GM21526 (cell line): Measurements from ENCODE around the gene NAP1L4.

Experiments used
- ATAC-seq: cut with Tn5 transposase; IDR thresholded peaks from one replicate; pipeline ENCODE4 v1.9.1; 2021; ENCODE audit warnings: moderate library complexity; ENCODE audit not compliant: unreplicated experiment, low FRiP score

Gene NAP1L4

DNA sequence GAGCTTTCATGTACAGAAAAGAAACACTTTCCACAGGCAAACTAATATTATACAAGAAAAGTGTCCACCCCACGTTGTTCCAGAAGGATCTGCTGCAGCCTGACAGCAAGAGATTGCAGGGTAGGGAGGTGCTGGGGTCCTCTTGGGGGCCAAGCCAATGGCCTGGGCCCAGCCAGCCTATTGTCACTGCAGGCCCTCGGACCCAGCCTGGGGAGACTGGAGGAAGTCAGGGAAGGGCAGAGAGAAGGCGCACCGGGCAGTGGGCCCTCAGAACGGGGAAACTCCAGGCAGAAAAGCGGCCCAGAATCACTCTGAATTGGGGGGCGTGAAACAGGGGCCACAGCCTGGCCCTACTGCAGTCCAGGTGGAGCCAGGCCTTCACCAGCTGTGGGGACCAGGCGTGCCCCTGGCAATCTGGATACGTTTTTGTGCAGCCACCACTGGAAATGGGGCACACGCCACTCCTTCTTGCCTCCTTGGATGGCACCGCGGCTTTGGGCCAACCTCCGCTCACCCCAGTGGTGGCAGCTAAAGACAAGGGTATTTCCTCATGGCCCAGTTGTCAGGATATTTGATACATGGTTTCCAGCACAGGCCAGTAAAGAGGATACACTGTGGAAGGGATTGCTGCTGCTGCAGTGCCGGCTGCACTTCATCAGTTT lies 3.9 kb upstream of the NAP1L4 start:
- ATAC-seq: no peak

DNA sequence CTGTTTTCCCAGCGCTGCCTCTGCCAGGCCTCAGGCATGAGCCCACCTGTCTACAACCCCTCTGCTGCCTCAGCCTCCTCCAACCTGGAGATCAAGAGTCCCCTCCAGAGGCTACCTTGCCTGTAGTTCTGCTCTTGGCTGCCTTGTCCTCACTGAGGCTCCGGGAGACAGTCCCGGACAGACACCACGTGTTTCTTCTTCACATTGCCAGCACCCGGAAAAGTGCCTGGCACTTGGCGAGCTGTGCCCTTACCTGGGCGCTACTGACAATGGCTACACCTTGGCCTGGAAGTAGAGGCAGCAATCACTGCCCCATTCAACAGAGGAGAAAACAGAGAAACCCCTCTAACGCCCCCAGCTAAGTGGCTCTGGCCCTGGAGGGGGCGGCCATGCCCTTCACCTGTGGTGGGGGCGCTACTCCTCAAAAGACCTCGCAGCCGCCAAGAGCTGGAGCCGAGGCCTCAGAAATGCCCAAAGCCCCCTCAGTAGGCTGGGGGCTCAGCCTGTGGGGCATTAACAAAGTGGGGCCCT lies 3.0 kb upstream of the NAP1L4 start:
- no peak for ATAC-seq

DNA sequence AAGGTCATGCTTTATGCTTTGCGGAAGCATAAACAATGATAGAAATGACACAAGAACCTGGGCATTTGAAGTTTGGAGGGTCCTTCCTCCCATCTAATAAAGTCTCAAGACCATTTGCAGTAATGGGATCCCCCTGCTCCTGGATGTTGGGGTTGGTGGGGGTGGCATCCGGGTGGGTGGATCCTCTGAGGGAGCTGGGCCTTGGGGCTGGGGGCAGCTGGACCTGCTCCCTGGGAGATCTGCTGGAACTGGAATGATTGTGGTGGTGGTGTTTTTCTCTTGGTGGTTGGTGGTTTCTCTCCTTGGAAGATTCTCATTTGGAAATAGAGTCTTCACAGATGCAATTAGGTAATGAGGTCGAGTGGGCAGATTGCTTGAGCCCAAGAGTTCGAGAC lies 2.2 kb upstream of the NAP1L4 start:
- ATAC-seq: no peak

DNA sequence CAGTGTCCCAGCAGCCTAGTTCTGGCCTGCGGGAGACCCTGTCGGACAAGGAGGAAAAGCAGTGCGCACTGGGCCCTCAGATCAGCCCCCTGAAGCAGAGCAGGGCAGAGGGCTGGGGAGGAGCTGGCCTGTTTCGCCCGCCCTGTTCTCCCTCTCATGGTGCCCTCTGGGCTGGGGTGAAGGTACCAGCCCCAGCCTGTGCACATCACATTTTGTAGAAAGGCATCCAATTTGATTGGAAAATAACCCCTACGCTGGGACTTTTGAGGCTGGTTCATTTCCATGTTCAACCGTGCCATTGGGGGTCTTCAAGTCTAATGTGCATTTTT lies 832 bp upstream of the NAP1L4 start:
- no peak for ATAC-seq

DNA sequence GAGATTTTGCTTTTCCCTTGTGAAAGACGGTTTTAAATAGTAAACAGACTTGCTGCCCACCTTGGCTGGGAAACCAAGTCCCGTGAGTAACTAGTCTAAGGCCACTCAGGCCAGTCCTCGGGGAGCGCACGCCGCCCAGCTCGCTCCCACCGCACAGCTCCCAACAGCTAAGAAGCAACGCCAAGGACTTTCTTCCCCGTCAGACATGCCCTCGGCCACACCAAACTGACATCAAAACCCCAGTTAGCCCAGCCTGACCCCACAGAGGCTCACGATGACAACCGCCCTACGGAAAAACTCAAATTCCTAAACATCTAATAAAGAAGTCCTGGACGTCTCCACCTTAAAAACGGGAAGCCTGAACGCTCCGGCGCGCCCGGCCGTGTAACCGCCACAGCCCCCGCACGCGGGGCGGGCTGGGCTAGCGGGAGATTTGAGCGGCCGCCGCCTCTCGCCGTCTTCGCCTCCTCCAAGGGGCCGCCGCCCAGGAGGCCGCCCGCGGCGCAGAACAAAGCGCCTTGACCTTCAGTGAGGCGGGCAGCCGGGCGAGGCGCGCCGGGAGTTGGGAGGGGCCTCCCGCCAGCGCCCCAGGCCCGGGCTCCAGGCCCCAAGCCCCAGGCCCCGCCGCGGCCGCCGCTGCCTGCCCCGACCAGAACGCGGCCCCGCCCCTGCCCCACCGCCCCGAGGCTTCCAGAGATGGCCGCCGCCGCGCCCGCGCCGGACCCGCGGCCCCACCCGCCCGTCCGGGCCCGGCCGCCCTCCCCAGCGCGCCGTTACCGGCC lies 486 bp downstream of the NAP1L4 start:
- ATAC-seq: peak; percentile 39

DNA sequence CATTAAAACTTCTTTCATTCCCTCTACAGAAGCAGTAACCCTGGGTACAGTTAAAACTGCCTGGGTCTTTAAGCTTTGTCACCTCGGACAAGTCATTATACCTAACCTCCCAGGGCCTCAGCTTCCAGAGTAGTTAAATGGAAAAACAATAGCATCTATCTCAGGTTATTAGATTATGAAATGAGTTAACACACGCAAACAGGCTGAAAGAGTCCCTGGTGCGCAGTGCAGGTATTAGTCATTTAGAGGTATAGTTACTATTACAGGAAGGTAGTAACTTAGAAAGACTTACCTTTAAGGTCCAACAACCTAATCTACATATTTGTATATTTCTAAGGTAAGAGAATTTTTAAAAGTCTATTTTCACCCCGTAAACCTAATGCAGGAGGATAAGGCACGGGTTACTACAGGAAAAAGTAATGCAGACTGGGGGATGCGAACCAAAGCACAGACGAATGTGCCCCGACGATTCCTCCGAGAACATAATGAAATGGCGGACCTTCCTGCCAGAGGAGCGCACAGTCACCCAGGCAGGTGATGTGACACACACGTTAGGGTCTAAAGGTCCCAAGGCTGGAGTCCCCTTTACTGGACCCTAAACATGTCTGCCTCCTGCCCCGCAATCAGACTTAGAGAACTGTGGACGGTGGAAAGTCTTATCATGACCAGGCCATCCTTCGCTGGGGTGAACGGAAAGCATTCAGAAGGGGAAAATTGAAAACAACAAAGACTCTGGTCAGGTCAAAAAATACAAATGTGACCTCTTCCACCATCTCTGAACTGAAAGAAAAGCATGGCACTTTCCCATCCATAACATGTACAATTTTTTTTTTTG lies 1.3 kb downstream of the NAP1L4 start:
- ATAC-seq: no peak

DNA sequence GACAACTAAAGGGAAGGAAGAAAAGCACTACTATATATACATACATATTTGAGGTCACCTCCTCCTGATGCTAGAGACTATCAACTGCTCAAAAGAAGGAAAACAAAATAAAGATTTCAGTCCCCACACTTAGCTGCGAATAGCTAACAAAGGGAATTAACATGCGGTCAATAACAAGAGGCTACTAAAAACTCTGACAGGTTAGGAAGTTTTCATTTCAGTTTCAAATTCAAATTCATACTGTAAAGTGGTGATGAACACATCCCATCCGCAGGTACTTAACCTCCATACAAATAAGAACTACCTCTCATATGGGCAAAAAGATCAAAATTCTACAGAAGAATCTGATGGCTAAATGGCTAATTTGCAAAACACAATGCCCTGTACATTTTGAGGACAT lies 2.6 kb downstream of the NAP1L4 start:
- no peak for ATAC-seq

DNA sequence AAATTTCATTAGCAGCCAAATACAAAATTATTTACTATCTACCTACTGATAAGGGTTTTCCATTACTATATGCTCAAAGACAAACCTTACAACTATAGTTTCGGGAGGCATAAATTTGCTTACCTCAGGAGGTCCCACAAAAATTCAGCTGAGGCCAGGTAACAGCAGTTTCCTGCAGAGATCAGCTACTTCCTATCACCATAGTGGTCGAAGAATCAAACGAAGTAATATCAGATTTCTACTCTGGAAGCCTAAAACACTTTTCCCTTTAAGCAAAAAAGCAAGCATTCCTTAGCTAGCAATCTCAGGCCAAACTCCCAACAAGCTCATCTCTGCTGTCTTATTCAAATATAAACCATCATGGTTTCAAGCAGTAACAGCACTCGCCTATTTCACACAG lies 3.1 kb downstream of the NAP1L4 start:
- ATAC-seq: no peak

DNA sequence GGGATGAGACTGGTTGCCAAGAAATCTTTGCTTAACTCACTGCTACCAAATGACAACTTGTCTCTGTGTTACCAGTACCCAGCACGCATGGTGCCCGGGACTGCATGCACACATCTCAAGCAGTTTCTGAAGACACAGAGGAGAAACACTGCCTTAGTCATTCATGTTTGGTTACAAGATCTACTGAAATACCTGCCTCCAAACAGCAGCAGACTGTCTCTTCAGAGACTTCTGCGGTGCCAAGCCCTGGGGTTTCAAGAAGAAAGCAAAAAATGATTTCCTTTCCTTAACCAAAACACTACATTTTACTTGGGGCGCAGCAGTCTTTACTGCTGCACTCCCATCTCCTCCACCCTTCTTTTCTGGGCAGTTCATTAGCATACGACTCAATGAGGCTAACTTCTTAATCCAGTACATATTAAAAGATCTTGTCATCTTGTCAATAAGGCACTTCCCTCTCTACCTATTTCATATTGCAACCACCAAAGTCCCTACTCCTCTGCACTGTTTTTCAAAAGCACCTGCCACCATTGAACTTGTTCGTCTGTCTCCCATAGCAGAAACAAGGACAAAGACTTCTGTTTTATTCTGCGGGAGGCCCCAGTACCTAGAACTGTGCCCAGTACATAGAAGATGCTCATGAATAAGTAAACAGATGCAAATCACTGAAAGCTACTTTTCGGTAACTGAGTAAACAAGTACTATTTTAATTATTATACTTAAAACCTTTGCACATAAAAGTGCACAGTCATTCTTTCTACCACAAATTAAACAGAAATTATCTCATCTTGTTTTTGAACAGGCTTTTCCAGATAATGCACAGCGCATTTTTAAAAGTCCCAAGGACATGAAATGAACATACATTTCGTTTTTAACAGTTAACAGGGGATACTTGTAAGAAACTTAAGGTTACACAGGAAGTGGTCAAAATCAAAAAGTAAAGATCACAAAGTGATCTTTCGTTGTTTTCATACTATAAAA lies 4.0 kb downstream of the NAP1L4 start:
- ATAC-seq: no peak

DNA sequence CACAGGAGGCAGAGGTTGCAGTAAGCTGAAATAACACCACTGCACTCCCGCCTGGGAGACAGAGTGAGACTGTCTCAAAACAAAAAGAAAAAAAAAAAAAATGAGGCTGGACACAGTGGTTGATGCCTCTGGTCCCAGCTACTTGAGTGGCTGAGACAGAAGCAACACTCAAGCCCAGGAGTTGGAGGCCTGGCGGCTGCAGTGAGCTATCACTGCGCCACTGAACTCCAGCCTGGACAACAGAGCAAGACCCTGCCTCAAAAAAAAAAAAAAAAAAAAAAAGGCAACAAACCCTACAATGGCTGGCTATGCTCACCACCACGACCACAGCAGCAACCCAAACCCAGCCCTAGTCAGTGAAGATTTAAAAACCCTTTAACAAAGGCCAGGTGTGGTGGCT lies 8.2 kb downstream of the NAP1L4 start:
- ATAC-seq: no peak

DNA sequence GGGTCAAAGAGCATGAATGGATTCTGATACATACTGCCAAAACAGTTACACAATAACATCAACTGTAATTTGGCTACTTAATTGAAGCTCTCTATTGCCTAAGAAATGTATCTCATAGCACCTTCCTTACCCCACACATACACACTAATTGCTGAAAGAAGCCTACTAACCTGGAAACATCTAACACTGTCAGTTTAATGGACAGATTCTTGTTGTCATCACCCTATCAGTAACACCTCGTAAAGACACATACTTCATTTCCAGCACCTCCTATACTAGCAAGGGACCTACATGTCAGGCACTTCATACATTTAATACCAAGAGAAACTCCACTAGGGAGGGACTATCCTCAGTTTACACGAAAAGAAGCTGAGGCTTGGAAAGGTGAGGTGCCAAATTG lies 9.9 kb downstream of the NAP1L4 start:
- ATAC-seq: no peak

DNA sequence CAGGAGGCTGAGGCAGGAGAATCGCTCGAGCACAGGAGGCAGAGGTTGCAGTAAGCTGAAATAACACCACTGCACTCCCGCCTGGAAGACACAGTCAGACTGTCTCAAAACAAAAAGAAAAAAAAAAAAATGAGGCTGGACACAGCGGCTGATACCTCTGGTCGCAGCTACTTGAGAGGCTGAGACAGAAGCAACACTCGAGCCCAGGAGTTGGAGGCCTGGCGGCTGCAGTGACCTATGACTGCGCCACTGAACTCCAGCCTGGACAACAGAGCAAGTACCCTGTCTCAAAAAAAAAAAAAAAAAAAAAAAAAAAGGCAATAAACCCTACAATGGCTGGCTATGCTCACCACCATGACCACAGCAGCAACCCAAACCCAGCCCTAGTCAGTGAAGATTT lies 11.0 kb downstream of the NAP1L4 start:
- no peak for ATAC-seq

DNA sequence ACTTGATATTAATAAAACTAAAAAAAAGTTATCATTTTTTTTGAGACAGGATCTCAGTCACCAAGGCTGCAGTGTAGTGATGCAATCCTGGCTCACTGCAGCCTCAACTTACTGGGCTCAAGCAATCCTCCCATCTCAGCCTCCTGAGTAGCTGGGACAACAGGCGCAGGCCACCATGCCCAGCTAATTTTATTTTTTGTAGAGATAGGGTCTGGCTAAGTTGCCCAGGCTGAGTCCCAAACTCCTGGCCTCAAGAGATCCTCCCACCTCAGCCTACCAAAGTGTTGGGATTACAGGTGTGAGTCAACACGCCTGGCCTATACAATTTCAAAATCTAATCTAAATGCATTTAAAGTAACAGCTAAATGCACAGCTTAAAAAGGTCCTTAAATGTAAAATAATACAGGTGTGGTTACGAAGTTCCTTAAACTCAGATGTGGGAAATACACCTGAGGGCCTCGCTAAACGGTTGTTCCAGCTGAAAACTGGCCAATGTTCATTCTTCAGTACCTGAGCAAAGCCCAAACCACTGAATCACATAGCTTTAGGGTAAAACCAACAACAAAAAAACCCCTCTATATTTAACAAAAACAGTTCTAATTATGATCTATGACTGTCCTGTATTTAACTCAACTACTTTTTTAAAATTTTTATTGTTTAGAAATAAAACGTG lies 11.8 kb downstream of the NAP1L4 start:
- no peak for ATAC-seq

DNA sequence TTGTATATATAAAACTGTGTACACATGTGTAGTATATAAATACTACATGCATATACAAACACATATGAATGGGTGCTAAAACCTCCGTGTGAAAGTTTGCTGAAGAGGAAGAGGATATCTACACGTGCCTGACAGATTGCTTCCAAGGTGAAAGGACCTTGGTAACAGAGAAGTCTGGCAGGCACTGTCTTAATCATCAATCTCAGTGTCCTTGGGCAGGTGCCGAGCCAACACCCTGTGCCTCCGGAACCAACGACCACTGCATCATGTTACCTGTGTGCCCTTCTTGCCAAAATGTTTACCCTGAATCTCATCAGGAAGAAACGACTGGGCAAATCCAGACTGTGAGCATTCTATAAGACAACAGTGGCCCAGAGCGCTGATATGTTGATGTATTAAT lies 15.0 kb downstream of the NAP1L4 start:
- ATAC-seq: no peak

DNA sequence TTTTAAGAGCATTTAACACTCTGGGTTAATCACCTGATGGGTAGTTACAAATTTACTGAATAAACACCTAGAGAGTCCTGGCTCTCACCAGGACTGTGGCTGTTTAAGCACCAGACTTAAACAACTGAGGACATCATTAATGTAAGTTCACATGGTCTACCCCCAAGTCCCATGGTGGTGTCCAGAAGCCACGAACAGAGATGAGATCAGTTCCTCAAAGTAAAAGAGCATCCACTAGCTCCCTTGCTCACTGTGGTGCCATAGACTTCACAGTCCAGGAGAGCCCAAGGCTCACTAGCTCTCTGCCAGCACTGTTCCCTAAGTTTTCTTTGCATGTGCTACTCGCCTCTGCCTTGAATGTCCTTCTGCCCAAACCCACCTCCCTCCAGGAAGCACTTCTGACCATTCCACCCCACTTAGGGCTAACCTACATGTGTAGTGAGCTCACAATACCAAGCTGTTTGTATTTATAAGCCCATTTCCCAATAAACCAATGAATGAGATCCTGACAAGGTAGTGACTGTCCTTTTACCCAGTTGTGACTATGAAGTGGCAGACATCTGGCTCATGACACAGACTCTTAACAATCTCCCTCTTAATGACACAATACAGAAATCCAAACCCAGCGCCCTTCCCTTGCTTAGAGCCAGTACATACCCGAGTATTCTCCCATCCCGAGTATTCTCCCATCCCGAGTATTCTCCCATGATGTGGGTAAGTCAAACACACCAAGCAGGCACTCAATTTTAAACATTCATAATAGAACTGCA lies 15.7 kb downstream of the NAP1L4 start:
- no peak for ATAC-seq

DNA sequence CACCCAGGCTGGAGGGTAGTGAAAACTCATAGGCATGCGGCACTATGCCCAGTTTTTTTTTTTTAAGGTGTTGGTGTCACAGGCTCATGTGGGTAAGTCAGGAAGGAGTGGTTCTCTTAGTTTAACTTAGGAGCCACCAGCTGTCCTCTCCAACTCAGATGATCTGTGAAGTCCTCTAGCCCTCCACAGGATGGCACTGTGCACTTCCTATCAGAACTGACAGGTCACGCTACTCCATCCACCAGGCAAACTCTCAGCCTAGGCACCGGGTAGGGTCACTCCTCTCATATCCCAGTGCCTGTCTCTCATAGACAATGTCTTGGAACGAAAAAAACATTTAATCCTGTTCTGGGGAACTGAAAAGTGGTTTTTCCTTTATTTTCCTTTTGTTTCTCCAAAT lies 16.5 kb downstream of the NAP1L4 start:
- ATAC-seq: no peak

DNA sequence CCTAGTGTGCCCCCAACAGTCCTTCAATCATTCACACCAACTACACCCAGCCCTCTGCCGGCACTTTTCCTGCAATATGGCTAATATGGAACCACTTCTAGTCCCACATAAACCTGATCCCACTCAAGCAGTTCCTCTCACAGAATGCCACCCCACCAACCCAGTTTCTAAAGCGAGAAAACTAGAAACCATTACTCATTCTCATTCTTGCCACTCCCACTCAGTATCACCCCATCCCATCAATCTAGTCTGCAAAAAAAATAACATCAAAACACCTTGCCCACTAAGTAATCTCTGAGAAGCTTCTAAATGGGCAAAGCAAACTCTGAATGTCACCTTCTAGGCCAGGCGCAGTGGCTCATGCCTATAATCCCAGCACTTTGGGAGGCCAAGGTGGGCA lies 17.9 kb downstream of the NAP1L4 start:
- ATAC-seq: no peak

DNA sequence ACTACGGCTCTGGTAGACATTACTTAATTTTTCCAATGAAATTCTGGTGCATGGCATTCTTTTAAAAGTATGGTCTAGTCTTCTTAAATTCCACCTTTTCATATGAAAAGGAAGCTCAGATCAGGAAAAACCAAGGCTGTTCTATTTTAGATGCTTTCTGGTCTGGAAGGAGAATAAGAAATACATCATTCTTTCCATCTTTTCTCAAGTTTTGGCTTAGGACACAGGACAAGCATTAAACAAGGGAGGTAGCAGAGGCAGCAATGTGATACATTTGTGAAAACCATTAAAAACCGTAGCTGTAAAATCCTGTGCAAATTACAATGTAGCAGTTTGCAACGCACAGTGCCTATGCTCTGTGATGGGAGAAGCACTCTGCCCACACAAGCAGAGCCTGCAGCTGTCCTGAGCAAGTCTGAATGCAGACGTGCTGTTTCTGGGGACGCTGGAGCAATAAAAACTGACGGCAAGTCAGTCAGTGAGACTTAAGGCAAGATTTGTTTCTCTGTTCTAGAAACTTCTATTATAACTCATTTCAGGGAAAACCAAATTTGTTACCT lies 23.7 kb downstream of the NAP1L4 start:
- ATAC-seq: no peak

DNA sequence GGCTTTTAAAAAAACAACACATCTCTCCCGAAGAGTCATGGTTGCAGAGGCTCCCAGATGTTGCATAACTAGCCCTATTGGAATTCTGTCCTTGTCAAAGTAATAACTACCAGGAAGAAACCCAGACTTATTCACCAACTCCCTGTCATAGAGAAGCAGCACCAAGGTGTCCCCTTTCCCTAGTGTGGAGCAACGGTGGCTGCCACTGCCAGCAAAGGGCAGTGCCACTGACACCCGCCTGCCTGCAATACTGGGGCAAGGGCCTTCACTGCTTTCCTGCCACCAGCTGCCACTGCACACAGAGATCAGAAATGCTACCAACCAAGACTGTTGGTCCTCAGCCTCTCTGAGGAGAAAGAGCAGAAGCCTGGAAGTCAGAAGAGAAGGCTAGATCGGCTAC lies 27.3 kb downstream of the NAP1L4 start:
- ATAC-seq: no peak
